ENCODE measurements around the gene XYLT1.

DNA sequence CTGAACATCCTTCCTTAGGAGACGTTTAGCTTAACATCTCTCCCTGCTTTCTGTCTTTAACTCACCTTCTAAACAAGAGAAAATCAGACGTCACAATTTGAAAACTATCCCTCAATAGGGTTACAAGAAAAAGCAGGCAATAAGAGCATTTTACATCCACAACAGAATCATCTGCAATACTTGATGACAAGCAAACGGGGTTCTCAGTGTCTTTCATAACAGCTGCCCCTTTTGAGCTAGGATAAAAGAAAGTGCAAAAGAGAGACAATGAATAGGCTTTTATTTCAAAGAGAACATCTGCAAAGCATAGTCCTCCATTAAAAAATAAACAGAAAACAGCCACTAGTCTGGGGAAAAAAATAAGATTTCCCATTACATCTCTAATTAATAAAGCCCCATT is 13.2 kb downstream of the XYLT1 start:
- TF ChIP-seq RAD21 (conservative IDR thresholded peaks at IDR 0.05) (peak; percentile 8), EP300 (conservative IDR thresholded peaks at IDR 0.05; ENCODE audit: poor library complexity, severe bottlenecking) (no peak), POLR2AphosphoS5 (IDR thresholded peaks at IDR 0.05) (no peak), EZH2 (IDR thresholded peaks at IDR 0.05; ENCODE audit: borderline replicate concordance, insufficient read depth, low read length, poor library complexity, severe bottlenecking) (no peak)
- TF ChIP-seq, protein P1, sequence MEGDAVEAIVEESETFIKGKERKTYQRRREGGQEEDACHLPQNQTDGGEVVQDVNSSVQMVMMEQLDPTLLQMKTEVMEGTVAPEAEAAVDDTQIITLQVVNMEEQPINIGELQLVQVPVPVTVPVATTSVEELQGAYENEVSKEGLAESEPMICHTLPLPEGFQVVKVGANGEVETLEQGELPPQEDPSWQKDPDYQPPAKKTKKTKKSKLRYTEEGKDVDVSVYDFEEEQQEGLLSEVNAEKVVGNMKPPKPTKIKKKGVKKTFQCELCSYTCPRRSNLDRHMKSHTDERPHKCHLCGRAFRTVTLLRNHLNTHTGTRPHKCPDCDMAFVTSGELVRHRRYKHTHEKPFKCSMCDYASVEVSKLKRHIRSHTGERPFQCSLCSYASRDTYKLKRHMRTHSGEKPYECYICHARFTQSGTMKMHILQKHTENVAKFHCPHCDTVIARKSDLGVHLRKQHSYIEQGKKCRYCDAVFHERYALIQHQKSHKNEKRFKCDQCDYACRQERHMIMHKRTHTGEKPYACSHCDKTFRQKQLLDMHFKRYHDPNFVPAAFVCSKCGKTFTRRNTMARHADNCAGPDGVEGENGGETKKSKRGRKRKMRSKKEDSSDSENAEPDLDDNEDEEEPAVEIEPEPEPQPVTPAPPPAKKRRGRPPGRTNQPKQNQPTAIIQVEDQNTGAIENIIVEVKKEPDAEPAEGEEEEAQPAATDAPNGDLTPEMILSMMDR (IDR thresholded peaks at IDR 0.05; ENCODE audit: poor library complexity, severe bottlenecking) = no peak
